WTC11 (cell line): ENCODE measurements around the gene GNG8.

ENCODE experiments used
- CREB1 ChIP-seq: sonication (generic); formaldehyde crosslinking; IDR thresholded peaks from 2 replicates; pipeline ENCODE4 v1.8.0; 2023; ENCODE audit warnings: mild to moderate bottlenecking, missing genetic modification reagents
- ELF4 ChIP-seq: sonication (generic); formaldehyde crosslinking; IDR thresholded peaks from 2 replicates; pipeline ENCODE4 v1.8.1; 2022; ENCODE audit warnings: low read depth, mild to moderate bottlenecking, moderate library complexity, missing genetic modification reagents
- NR1H2 ChIP-seq: sonication (generic); formaldehyde crosslinking; IDR thresholded peaks from 2 replicates; pipeline ENCODE4 v1.9.0; 2021; ENCODE audit warnings: mild to moderate bottlenecking, moderate library complexity, missing genetic modification reagents
- OVOL2 ChIP-seq: fragments of 250-450 bp; sonication (Bioruptor Pico); IDR thresholded peaks from 2 replicates; pipeline ENCODE4 v1.9.0; 2021; ENCODE audit warnings: mild to moderate bottlenecking, borderline replicate concordance
- PRRX2 ChIP-seq: fragments of 250-450 bp; sonication (Bioruptor Pico); IDR thresholded peaks from 2 replicates; pipeline ENCODE4 v1.8.0; 2021; ENCODE audit warnings: mild to moderate bottlenecking
- ZNF121 ChIP-seq: sonication (generic); formaldehyde crosslinking; IDR thresholded peaks from 2 replicates; pipeline ENCODE4 v1.8.0; 2023; ENCODE audit warnings: missing genetic modification reagents
- TF ChIP-seq, protein P1 (sequence below): sonication (generic); formaldehyde crosslinking; conservative IDR thresholded peaks from 2 replicates; pipeline ENCODE4 v1.8.1; 2022; ENCODE audit warnings: mild to moderate bottlenecking, missing genetic modification reagents
- TF ChIP-seq, protein P2 (sequence below): sonication (generic); formaldehyde crosslinking; IDR thresholded peaks from 2 replicates; pipeline ENCODE4 v1.8.0; 2022; ENCODE audit warnings: mild to moderate bottlenecking, missing genetic modification reagents
- TF ChIP-seq, protein P3 (sequence below): fragments of 200-600 bp; IDR thresholded peaks from 2 replicates; pipeline ENCODE4 v1.8.0; 2022; ENCODE audit warnings: antibody characterized with exemption
- TF ChIP-seq, protein P4 (sequence below): sonication (generic); formaldehyde crosslinking; IDR thresholded peaks from 2 replicates; pipeline ENCODE4 v1.8.0; 2022; ENCODE audit warnings: missing genetic modification reagents
- TF ChIP-seq, protein P5 (sequence below): sonication (generic); formaldehyde crosslinking; IDR thresholded peaks from 2 replicates; pipeline ENCODE4 v1.8.1; 2023; ENCODE audit warnings: mild to moderate bottlenecking, missing genetic modification reagents, moderate library complexity
- TF ChIP-seq, protein P6 (sequence below): sonication (generic); formaldehyde crosslinking; IDR thresholded peaks from 2 replicates; pipeline ENCODE4 v1.8.0; 2022; ENCODE audit warnings: mild to moderate bottlenecking, missing genetic modification reagents
- TF ChIP-seq, protein P7 (sequence below): sonication (generic); formaldehyde crosslinking; IDR thresholded peaks from 2 replicates; pipeline ENCODE4 v1.8.1; 2022; ENCODE audit warnings: mild to moderate bottlenecking, moderate library complexity, missing genetic modification reagents
- TF ChIP-seq, protein P8 (sequence below): sonication (generic); formaldehyde crosslinking; IDR thresholded peaks from 2 replicates; pipeline ENCODE4 v1.8.1; 2023; ENCODE audit warnings: mild to moderate bottlenecking, missing genetic modification reagents, borderline replicate concordance

DNA sequence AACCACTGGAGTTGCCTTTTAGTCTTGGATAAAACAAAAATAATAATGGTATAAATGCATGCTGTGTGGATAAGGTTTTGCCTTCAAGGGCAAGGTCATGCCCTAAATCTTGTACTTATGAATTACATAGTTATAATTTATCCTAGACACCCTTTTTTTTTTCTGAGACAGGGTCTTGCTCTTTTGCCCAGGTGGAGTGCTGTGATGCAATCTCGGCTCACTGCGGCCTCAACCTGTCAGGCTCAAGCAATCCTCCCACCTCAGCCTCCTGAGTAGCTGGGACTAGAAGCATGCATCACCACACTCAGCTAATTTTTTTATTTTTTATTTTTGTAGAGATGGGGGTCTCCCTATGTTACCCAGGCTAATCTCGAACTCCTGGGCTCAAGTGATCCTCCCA is 32.7 kb upstream of the GNG8 start:
- TF ChIP-seq, protein P1, sequence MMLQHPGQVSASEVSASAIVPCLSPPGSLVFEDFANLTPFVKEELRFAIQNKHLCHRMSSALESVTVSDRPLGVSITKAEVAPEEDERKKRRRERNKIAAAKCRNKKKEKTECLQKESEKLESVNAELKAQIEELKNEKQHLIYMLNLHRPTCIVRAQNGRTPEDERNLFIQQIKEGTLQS (CRISPR knock-in tag) = no peak
- TF ChIP-seq, protein P2, sequence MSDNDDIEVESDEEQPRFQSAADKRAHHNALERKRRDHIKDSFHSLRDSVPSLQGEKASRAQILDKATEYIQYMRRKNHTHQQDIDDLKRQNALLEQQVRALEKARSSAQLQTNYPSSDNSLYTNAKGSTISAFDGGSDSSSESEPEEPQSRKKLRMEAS (CRISPR knock-in tag) = no peak
- no peak for TF ChIP-seq NR1H2
- TF ChIP-seq, protein P3, sequence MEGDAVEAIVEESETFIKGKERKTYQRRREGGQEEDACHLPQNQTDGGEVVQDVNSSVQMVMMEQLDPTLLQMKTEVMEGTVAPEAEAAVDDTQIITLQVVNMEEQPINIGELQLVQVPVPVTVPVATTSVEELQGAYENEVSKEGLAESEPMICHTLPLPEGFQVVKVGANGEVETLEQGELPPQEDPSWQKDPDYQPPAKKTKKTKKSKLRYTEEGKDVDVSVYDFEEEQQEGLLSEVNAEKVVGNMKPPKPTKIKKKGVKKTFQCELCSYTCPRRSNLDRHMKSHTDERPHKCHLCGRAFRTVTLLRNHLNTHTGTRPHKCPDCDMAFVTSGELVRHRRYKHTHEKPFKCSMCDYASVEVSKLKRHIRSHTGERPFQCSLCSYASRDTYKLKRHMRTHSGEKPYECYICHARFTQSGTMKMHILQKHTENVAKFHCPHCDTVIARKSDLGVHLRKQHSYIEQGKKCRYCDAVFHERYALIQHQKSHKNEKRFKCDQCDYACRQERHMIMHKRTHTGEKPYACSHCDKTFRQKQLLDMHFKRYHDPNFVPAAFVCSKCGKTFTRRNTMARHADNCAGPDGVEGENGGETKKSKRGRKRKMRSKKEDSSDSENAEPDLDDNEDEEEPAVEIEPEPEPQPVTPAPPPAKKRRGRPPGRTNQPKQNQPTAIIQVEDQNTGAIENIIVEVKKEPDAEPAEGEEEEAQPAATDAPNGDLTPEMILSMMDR = no peak
- no peak for TF ChIP-seq PRRX2 (CRISPR knock-in tag)
- TF ChIP-seq OVOL2 = no peak
- TF ChIP-seq, protein P4, sequence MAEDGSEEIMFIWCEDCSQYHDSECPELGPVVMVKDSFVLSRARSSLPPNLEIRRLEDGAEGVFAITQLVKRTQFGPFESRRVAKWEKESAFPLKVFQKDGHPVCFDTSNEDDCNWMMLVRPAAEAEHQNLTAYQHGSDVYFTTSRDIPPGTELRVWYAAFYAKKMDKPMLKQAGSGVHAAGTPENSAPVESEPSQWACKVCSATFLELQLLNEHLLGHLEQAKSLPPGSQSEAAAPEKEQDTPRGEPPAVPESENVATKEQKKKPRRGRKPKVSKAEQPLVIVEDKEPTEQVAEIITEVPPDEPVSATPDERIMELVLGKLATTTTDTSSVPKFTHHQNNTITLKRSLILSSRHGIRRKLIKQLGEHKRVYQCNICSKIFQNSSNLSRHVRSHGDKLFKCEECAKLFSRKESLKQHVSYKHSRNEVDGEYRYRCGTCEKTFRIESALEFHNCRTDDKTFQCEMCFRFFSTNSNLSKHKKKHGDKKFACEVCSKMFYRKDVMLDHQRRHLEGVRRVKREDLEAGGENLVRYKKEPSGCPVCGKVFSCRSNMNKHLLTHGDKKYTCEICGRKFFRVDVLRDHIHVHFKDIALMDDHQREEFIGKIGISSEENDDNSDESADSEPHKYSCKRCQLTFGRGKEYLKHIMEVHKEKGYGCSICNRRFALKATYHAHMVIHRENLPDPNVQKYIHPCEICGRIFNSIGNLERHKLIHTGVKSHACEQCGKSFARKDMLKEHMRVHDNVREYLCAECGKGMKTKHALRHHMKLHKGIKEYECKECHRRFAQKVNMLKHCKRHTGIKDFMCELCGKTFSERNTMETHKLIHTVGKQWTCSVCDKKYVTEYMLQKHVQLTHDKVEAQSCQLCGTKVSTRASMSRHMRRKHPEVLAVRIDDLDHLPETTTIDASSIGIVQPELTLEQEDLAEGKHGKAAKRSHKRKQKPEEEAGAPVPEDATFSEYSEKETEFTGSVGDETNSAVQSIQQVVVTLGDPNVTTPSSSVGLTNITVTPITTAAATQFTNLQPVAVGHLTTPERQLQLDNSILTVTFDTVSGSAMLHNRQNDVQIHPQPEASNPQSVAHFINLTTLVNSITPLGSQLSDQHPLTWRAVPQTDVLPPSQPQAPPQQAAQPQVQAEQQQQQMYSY = no peak
- TF ChIP-seq ZNF121 (CRISPR knock-in tag) = no peak
- TF ChIP-seq, protein P5, sequence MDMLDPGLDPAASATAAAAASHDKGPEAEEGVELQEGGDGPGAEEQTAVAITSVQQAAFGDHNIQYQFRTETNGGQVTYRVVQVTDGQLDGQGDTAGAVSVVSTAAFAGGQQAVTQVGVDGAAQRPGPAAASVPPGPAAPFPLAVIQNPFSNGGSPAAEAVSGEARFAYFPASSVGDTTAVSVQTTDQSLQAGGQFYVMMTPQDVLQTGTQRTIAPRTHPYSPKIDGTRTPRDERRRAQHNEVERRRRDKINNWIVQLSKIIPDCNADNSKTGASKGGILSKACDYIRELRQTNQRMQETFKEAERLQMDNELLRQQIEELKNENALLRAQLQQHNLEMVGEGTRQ (CRISPR knock-in tag) = no peak
- TF ChIP-seq, protein P6, sequence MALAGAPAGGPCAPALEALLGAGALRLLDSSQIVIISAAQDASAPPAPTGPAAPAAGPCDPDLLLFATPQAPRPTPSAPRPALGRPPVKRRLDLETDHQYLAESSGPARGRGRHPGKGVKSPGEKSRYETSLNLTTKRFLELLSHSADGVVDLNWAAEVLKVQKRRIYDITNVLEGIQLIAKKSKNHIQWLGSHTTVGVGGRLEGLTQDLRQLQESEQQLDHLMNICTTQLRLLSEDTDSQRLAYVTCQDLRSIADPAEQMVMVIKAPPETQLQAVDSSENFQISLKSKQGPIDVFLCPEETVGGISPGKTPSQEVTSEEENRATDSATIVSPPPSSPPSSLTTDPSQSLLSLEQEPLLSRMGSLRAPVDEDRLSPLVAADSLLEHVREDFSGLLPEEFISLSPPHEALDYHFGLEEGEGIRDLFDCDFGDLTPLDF (CRISPR knock-in tag) = no peak
- TF ChIP-seq ELF4 (CRISPR knock-in tag) = no peak
- TF ChIP-seq, protein P7, sequence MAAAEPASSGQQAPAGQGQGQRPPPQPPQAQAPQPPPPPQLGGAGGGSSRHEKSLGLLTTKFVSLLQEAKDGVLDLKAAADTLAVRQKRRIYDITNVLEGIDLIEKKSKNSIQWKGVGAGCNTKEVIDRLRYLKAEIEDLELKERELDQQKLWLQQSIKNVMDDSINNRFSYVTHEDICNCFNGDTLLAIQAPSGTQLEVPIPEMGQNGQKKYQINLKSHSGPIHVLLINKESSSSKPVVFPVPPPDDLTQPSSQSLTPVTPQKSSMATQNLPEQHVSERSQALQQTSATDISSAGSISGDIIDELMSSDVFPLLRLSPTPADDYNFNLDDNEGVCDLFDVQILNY (CRISPR knock-in tag) = no peak
- TF ChIP-seq CREB1 (CRISPR knock-in tag) = no peak
- TF ChIP-seq, protein P8, sequence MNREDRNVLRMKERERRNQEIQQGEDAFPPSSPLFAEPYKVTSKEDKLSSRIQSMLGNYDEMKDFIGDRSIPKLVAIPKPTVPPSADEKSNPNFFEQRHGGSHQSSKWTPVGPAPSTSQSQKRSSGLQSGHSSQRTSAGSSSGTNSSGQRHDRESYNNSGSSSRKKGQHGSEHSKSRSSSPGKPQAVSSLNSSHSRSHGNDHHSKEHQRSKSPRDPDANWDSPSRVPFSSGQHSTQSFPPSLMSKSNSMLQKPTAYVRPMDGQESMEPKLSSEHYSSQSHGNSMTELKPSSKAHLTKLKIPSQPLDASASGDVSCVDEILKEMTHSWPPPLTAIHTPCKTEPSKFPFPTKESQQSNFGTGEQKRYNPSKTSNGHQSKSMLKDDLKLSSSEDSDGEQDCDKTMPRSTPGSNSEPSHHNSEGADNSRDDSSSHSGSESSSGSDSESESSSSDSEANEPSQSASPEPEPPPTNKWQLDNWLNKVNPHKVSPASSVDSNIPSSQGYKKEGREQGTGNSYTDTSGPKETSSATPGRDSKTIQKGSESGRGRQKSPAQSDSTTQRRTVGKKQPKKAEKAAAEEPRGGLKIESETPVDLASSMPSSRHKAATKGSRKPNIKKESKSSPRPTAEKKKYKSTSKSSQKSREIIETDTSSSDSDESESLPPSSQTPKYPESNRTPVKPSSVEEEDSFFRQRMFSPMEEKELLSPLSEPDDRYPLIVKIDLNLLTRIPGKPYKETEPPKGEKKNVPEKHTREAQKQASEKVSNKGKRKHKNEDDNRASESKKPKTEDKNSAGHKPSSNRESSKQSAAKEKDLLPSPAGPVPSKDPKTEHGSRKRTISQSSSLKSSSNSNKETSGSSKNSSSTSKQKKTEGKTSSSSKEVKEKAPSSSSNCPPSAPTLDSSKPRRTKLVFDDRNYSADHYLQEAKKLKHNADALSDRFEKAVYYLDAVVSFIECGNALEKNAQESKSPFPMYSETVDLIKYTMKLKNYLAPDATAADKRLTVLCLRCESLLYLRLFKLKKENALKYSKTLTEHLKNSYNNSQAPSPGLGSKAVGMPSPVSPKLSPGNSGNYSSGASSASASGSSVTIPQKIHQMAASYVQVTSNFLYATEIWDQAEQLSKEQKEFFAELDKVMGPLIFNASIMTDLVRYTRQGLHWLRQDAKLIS (CRISPR knock-in tag) = no peak
